ENCODE data around the gene CMSS1. TPM values are rescaled to one million over a fixed set of nuclear protein-coding genes. Genes with fewer than 3 reads are reported as not detected.
A peak's percentile ranks its signal among the peaks of the same experiment; 100 is the strongest.
"Not testable (repeated sequence)": the region's sequence is repeated elsewhere in the genome, so short reads cannot be mapped to it uniquely, and the experiment has no call there.

CMSS1 gene
- total RNA-seq, 1 donor from 2014 or later = 34.8 TPM

- Histone ChIP-seq H3K27ac (replicated peaks) (peak overlapping the region; percentile 35), H3K9me3 (replicated peaks) (no peaks in the 10 kb centered on the region)
These were observed 273.0 kb downstream of the CMSS1 start for GRCh38 chr3:100090669-100091005.

GRCh38 chr3:100093831-100094230 is 276.2 kb downstream of the CMSS1 start:
- intact Hi-C loops (cut with micrococcal nuclease) = loop anchor here (10.0 kb wide), 1 partner anchor 71 kb away; no protein-coding TSS in a partner anchor
- TF ChIP-seq CTCF (IDR thresholded peaks at IDR 0.05; ENCODE audit: borderline replicate concordance) = no peak
- H3K4me1 ChIP-seq = peaks cover 48% of the 10 kb centered on the region
- H3K27me3 ChIP-seq (ENCODE audit: low read depth) = no peaks in the 10 kb centered on the region
- no peaks in the 10 kb centered on the region for H3K36me3 ChIP-seq
- H3K4me3 ChIP-seq = no peak overlapping the region
- H3K27ac ChIP-seq (replicated peaks) = no peak overlapping the region
- no peaks in the 10 kb centered on the region for H3K9me3 ChIP-seq (replicated peaks)
- DNase-seq = no peak

More at GRCh38 chr3:100090669-100091005, 273.0 kb downstream of the CMSS1 start:
- intact Hi-C loops (cut with micrococcal nuclease) = loop anchor here (10.0 kb wide), 1 partner anchor 74 kb away; no protein-coding TSS in a partner anchor
- H3K4me1 ChIP-seq = peaks cover 46% of the 10 kb centered on the region
- H3K27me3 ChIP-seq (ENCODE audit: low read depth) = no peaks in the 10 kb centered on the region
- no peak for DNase-seq
- no peak overlapping the region for H3K4me3 ChIP-seq
- H3K36me3 ChIP-seq = no peaks in the 10 kb centered on the region
- TF ChIP-seq CTCF (IDR thresholded peaks at IDR 0.05; ENCODE audit: borderline replicate concordance) = no peak

GRCh38 chr3:100096286-100096685 is 278.6 kb downstream of the CMSS1 start:
- H3K9me3 ChIP-seq (replicated peaks); H3K27me3 ChIP-seq (ENCODE audit: low read depth); H3K4me3 ChIP-seq; H3K36me3 ChIP-seq; DNase-seq; H3K27ac ChIP-seq (replicated peaks): not testable (repeated sequence)
- intact Hi-C loops (cut with micrococcal nuclease) = loop anchor here (10.0 kb wide), 1 partner anchor 69 kb away; no protein-coding TSS in a partner anchor
- peaks cover 47% of the 10 kb centered on the region for H3K4me1 ChIP-seq

- Histone ChIP-seq H3K27ac (replicated peaks) (peak overlapping the region; percentile 86), H3K36me3 (no peaks in the 10 kb centered on the region), H3K4me3 (no peak overlapping the region), H3K4me1 (peaks cover 47% of the 10 kb centered on the region), H3K27me3 (ENCODE audit: low read depth) (no peaks in the 10 kb centered on the region), H3K9me3 (replicated peaks) (no peaks in the 10 kb centered on the region)
- DNase-seq = no peak
- intact Hi-C loops (cut with micrococcal nuclease) = loop anchor here (10.0 kb wide), 1 partner anchor 68 kb away; no protein-coding TSS in a partner anchor
- TF ChIP-seq CTCF (IDR thresholded peaks at IDR 0.05; ENCODE audit: borderline replicate concordance) = no peak
These were observed 279.2 kb downstream of the CMSS1 start for GRCh38 chr3:100096866-100097265.

GRCh38 chr3:100097919-100098783 is 280.5 kb downstream of the CMSS1 start:
- Histone ChIP-seq H3K27me3 (ENCODE audit: low read depth) (no peaks in the 10 kb centered on the region), H3K27ac (replicated peaks) (peak overlapping the region; percentile 86), H3K36me3 (no peaks in the 10 kb centered on the region), H3K4me3 (no peak overlapping the region), H3K9me3 (replicated peaks) (no peaks in the 10 kb centered on the region), H3K4me1 (peaks cover 56% of the 10 kb centered on the region)
- TF ChIP-seq CTCF (IDR thresholded peaks at IDR 0.05; ENCODE audit: borderline replicate concordance) = no peak
- intact Hi-C loops (cut with micrococcal nuclease) = loop anchor here (10.0 kb wide), 1 partner anchor 67 kb away; no protein-coding TSS in a partner anchor
- no peak for DNase-seq

- H3K27ac ChIP-seq (replicated peaks) = peak overlapping the region; percentile 86
- no peak for DNase-seq
- intact Hi-C loops (cut with micrococcal nuclease) = loop anchor here (10.0 kb wide), 1 partner anchor 66 kb away; no protein-coding TSS in a partner anchor
- peaks cover 58% of the 10 kb centered on the region for H3K4me1 ChIP-seq
- H3K4me3 ChIP-seq = no peak overlapping the region
- no peaks in the 10 kb centered on the region for H3K27me3 ChIP-seq (ENCODE audit: low read depth)
- TF ChIP-seq CTCF (IDR thresholded peaks at IDR 0.05; ENCODE audit: borderline replicate concordance) = no peak
- no peaks in the 10 kb centered on the region for H3K36me3 ChIP-seq
- H3K9me3 ChIP-seq (replicated peaks) = no peaks in the 10 kb centered on the region
These were observed 281.1 kb downstream of the CMSS1 start for GRCh38 chr3:100098784-100099070.

Measured in left ventricle myocardium inferior (tissue), 1 donor.